Measurements from ENCODE around the gene BTBD3.

Gene BTBD3

DNA sequence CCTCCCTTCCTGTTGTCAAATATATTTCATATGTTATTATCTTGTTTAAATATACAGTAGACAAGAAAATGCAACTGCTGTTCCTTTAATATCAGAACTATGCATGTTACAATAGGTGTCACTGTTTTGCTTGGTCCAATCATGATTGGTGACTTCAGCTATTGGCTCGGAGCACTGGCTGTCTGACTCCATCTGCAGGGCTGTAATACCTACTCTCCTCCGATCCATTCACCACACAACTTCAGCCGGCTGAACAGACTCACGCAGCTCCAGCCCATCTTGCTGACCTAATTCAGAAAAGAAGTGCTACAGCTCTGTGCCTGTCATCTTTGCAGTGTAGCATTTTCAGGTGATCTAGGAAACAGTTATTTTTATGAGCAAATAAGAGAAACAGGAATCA is at the start of gene BTBD3:
Gene BTBD3, plus strand, starts transcription at position 231 of the 400 bp plus-strand sequence. CDS start 383 bp downstream, outside the sequence.
- no peak for DNase-seq (ENCODE audit: low read depth)

DNA sequence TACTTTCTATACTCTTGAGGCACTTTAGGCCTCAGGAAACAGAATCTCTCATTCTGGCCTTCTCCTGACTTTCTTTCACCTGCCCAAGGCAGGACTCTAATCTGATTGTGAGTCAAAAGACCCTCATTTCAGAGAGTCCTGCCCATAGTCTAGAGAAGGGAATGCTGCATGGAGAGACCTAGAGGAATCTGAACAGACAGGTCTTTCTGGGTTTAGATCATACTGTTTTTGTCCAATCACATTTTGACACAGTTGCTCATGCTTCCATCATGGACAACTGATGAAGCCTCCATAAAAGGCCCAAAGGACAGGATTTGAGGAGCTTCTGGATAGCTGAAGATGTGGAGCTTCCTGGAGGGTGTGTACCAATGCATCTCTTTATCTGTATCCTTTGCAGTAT is 48.1 kb upstream of the BTBD3 start:
- no peak for DNase-seq (ENCODE audit: low read depth)

DNA sequence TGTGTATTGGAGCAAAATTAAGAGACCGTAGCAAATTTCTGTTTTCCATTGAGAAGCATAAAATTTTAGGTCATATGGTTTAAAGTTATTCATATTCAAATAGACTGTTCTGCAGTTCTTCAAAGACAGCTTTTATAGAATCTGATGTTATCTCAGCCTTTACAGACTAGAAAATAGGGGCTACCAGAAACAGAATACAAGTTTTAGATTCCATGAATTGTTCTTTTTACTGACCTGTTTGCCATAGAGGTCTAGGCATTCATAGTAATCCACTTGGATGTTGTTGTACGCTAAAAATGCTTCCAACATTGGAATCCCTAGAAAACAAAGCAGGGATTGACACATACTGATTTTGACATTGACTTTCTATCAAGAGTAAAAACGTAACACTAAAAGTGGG is 47.3 kb upstream of the BTBD3 start:
- DNase-seq (ENCODE audit: low read depth): no peak

DNA sequence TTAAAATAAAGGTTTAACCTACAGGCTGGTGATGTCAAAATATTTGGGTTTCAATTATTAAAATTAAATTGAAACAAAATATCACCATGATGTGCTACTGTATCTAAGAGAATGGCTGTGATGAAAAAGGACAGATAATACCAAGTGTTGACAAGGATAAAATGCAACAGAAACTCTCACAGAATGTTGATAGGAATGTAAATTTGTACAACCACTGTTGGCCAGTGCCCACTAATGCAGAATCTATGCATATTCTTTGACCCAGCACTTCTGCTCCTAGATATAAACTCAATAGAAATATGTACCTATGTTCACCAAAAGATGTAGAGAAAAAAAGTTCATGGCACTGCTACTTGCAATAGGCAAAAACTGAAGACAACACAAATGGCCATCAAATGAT is 41.1 kb upstream of the BTBD3 start:
- no peak for DNase-seq (ENCODE audit: low read depth)

DNA sequence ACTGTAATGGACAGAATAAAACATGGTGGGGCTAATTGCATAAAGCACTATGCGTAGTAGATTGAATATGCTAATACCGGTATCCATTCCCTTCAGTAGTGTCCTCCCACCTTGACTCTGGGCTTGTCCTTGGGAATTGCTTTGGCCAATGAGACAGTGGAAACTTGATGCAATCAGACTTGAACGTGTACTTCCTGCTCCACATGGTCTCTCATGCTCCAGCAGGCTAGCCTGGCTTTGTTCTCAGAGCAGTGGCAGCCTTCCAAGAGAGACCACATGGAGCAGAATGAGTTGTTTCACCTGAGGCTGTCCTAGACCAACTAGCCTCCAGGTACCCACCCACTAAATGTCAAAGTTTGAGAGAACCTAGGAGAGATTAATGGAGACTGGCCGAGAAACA is 37.0 kb upstream of the BTBD3 start:
- no peak for DNase-seq (ENCODE audit: low read depth)

DNA sequence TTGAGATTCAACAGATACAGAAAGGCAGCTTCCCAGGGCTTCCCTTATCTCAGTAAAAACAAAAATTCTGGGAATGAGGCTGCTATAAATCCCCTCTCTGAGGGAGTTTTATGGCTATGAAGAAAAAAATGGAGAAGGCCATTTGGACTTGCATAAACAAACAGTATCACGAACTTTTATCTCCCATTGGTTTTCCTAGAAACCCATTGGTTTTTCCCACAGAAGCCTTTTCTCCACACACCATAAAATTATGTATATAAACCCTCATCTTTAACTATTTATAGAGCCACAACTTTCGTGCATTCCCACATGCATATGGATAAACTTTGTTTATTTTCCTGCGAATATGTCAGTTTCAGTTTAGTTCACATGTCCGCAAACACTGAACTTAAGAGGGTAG is 36.2 kb upstream of the BTBD3 start:
- DNase-seq (ENCODE audit: low read depth): no peak

DNA sequence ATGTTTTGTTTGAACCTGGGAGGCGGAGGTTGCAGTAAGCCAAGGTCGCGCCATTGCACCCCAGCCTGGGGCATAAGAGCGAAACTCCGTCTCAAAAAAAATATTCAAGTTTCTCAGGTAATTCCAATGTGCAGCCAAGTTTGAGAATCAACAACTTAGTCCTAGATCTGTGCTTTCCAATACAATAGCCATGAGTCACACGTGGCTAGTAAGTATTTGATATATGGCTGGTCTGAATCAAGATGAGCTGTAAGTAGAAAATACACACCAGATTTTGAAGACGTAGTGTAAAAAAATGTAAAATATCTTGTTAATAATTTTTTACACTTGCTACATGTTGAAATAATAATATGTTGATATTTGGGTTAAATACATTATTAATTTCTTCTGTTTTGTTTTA is 35.0 kb upstream of the BTBD3 start:
- DNase-seq (ENCODE audit: low read depth): no peak

DNA sequence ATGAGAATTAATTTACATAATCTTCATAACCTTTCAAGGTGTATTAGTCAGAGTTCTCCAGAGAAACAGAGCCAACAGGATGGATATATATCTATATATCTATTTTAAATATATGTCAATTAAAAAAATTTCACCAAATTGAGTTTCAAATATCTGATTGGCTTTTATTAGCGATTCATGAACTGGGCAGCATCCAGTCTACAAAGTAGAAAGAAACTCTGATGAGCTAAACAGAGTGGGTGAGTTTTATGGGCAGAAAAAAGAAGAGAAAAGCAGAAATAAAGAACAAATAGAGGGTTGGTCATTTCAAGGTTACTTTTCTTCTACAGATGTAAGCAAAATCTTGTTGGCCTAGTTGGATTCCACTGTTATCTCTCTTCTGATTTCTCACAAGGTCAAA is 29.0 kb upstream of the BTBD3 start:
- no peak for DNase-seq (ENCODE audit: low read depth)

DNA sequence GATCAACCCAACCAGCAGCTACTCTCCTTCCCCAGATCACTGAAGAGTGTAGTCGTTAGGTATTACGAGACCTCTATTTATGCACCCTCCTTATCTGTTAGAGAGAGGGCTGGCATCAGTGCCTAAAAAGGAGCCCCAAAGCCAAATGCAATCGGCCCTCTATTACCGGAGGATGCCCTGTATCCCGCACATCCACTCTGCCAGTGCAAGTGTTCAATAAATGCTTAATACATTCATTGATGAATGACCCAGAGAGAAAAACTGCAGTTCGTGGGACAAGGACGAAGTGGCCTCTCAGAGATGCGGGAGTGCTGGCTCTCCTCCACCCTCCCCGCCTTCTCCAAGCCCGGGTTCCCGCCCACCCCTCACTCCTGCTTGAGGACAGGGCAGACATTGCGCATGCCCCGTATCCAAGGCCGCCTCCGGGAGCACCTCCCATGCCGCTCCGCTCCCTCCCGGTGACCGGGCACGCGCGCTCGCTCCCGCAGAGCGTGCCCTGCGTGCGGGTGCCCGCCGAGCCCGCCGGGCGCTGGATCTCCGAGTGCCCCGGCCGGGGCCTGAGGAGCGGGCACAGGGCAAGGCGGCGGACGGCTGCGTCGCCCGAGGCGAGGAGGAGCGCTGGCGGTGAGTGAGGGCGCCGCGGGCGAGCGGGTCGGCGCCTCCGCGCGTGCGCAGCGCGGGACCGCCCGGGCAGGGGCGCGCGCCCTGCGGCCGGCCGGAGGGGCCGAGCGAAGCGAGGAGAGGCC is 27.2 kb upstream of the BTBD3 start:
- no peak for DNase-seq (ENCODE audit: low read depth)

DNA sequence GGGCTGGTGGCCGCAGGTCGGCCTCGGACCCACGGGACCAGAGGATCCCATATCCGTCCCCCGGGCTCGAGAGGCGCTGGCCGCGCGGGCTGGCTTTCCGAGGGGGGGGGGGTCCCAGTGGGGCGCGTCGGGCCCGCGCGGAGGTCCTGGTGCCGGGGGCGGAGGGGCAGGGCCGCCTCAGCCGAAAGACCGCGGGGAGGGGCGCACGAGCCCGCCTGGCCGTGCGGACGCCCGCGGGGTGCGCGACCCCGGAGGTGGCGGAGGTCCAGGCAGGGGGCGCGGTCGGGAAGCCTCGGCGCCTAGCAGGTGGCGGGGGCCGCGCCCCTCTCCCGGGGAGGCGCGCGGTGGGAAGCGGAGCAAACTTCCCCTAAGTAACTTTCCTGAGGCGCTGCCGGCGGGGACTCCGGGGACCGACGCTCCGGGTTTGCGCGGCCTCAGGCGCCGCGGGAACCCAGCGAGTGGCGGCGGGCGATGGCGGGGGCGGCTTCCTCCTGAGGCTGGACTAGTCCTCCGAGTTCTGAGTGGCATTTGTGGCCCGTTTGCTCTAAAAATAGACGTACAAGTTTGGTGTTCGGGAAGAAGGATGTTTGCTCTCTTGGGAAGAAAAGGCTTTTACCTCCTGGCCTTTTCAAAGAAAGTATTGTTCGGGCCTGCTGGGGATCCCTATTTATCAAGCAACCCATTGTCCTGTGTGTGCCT is 26.5 kb upstream of the BTBD3 start:
- DNase-seq (ENCODE audit: low read depth): no peak

DNA sequence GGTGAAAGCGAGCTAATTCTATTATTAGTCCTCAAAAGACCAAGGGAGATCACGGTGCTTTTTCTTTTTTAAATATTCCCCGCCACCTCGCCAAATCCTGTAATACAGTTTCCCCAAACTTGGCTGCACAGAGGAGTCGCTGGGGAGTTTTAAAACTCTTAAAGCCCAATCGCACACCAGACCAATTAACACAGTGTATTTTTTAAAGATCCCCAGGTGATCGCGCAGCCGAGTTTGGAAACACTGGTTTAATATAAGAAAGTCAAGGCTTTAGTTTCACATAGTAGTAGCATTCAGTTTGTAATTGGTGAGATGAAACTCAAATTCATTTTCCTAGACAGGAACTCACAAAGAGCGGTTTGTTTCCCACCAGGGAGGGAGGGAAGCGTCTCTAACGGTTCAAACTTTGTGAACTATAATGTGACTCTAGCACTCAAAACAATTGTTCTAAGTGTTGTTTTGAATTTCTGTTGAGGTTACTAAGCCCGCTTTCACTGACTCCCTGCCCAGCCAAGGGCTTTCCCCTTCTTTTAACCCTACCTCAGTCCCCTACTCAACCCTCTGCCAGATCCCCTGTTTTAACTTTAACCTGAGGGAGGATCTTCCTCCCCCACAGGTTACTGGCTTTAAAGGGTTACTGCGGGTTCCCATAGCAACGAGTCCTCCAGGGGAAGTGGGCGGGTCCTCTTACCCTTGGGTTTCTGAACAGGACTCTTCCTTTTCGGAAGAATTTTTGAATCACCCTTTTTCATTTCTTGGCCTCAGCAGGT is 25.7 kb upstream of the BTBD3 start:
- DNase-seq (ENCODE audit: low read depth): no peak

DNA sequence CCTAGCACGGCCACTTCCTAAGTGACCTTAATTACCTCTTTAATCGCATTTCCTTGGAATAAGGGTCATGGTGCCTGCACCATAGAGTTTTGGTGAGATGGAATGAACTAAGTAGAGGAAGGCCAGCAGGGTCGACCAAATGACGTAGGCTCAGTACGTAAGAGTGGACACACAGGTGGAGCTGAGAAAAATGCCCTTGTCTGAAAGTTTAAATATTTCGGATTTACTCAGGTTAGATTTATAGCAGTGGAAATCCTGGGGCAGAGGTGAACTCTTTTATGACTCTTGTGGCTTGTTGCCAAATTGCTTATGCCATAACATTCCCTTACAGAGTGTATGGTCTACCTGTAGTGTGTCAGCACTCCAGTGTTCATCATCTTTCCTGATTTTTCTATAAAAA is 23.6 kb upstream of the BTBD3 start:
- DNase-seq (ENCODE audit: low read depth): no peak

DNA sequence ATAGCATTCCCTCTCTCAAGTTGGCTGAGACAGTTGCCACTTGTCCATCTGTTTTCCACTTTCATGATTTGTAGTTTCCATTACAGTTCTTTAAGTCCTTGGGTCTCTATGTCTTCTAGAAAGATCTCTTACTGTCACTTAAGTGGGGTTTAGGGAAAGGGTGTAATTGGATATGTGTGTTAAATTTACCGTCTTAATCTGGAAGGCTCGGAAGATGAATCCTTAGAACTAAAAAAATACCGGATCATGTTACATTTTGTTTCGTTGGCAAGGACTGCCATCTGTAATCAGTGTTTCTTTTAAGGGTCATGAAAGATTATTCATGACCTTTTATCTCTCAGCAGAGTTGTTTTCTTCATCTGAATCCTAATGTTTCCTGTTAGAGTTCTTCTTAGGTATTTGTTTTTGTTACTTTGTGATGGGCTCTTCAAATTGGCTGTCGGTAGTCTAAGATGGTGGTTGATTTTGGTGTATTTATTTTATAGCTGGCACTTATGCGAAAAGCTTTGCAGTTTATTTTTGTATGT is 21.8 kb upstream of the BTBD3 start:
- DNase-seq (ENCODE audit: low read depth): no peak

DNA sequence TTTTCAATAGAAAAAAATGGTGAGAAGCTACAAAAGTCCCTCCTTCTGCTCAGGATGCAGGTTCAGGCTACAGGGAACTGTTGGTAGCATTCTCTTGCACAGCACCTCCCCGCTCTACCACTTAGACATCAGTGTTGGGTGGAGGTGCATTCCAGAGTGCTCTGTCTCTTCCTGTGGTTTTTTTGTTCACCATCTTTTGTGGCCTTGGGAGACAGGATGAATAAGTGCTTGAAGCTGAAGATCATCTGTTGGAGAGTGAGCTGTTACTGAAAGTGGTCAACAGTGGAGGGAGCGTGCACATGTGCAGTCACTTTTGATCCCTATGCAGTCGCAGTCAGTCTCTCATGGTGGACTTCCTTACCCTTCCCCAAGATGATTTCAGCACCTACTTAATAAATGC is 16.6 kb upstream of the BTBD3 start:
- no peak for DNase-seq (ENCODE audit: low read depth)

DNA sequence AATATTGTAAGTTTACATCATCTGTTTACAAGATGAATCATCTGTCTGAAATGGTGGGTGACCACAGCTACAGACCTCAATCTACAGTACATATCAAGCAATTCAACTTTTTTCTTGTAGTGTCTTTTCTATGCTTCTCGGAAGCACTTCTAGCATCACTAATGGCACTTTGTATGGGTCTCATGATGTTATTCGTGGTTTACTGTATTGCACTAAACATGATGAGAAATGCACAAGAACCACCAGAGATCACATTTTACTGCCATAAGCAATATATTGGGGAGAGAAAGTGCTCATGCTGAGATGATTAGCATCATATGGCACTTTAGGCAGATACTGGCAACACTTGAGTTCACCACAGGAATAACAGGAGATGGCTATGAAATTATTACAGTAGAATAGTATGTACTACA is 15.4 kb upstream of the BTBD3 start:
- no peak for DNase-seq (ENCODE audit: low read depth)

DNA sequence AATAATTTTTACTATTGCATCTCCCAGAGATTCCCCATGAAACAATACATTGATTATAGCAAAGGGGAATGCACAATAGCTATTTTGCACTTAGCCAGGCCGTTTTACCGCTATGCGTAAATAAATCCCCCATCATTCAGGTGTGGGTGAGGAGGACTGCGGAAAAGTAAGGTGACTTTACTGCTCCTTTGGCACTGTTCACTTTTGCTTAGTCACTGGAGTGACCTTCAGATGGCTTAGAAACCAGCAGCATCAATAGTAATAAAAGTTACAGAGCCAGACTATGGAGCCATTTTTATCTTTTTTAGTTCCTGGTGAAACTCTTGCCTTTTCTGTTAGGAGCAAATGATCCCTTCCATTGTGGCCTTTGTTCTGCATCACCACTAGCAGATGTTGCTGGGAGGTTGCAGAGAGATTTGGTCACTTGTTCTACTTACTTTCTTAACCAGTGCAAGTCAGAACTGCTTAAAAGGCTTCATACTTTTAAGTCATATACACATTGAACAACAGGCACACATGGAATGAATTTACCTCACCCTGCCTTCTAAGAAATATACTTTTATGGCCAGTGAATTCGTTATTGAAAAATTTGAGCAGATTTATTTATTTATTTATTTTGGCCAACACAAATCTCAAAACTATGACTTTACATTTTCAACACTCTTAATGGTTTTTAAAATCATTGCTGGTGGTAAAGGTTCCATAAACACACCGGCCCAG is 12.1 kb upstream of the BTBD3 start:
- no peak for DNase-seq (ENCODE audit: low read depth)

DNA sequence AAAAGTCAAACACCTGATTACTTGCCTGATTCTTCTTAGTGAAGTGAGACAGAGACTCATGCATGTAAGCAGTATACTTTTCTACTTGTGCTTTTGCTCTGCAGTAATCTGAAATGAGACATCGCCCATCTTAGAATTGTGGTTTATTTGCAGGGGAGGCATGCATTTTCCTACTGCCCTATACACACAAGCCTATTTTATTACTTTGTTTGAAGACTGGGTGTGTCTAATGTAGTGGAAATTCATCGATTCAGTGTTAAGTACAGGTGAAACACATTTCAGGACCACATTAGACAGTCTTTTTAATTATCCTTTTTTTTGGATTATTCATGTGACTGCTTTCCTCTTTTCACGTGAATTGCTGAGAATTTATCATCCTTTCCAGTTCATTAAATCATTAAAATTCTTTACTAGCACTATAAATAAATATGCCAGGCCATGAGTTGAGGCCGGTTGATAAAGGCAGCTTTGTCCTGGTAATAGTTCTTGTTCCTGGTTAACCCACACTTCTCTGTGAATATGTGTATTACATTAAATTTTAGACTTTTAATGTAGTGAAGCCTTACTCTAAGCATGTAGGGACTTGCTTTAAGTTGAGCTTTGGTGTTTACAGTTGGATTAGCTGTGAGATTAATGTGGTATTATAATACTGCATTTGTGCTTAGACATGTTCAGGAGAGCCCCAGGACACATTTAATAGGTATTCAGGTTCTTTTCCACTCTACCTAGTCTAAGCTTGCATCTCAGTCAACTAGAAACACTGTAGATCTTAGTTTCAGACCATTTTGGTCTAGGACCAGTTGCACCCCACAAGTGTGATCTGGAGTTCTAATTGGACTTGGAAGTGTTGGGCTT is 10.8 kb upstream of the BTBD3 start:
- no peak for DNase-seq (ENCODE audit: low read depth)

DNA sequence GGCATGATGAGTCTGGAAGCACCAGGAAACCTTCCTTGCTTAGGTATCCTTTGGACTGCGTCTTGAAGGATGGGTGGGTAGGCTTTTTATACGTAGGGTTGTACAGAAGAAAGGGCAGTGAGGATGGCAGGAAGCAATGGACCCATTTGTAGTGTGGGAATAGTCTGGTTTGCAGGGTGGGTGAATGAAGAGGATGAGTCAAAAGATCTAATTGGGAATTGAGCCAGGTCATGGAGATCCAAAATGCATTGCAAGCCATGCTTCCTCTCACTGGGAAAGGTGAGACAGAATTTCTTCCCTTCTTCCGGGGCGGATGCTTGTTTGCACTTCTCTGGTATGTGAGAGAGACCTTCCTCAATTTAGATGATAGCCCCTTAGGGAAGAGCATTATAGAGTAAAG is 10.1 kb upstream of the BTBD3 start:
- no peak for DNase-seq (ENCODE audit: low read depth)

DNA sequence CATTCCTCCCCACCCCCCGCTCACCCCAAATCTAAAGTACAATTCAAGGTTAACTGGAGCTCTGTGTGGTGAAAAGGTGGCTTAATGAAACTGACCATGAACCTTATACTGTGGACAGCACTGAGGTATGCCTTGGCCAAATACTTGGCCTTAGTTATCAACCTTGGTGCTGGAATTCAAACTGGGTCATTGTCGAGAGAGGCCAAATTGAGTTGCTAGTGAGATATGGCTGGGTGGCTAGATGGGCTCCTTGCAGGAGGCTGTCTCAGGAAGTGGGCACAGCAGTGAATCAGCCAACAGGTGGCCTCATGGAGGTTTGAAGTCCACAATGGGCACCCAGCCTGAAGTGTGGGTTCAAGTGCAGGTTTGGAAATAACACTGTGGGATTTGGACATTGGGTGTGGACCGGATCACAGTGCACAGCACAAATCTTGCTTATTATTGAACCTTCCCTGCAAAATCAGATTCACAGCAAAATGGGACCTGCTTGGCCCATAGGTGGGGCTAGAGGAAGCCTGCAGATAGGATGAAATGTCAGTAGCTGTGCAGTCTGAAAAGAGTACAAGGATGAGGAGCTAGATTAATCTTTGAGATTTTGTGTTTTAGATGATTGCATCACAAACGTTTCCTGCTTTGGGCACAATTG is 5.6 kb upstream of the BTBD3 start:
- no peak for DNase-seq (ENCODE audit: low read depth)

DNA sequence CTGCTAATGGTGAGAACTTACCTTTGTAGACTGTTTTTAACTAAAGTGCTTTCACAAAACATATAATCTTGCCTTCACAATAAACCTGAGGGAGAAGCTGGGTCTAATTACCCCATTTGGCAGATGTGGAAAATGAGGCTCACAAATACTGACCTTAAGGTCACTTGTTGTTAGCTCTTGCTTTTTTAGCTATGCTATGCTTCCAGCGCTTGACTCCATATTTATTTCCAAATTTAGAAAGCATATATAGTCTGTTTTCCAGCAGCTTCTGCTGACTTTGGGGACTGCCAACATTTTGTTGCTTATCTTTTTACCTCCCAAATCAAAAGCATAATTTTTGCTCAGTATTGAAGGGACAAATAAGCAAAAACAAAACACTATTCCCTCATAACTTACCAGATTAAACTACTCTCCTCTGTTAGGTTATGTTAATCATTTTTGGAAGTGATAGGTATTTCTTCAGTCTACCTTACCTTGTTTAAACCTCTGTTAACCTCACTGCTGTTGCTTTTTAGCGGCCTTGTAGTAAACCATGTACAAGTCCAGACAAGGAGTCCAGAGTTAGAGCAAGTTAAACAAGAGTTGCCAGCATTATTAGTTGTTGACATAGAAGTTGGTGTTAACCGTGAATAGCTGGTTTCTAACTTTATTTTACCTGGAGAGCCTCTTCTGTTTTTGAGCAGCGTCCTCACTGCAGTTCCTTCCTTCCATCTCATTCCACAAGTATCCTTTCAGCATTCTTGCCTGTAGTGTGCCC is 4.9 kb upstream of the BTBD3 start:
- DNase-seq (ENCODE audit: low read depth): no peak

Data from activated T-helper 9 cell treated with anti-CD3 and anti-CD28 coated beads, Interleukin-2, amount 50 U/mL, for 16 hours (primary cell).